Activated gamma-delta T cell treated with Interleukin-2 at 50 U/mL for 16 hours (primary cell): Measurements from ENCODE around the gene SGMS1.
"Not testable (repeated sequence)": the region's sequence is repeated elsewhere in the genome, so short reads cannot be mapped to it uniquely, and the experiment has no call there.

ENCODE experiments used
- DNase-seq: peaks from one replicate; pipeline ENCODE4 v3.0.0-alpha.2; 2020

SGMS1 gene

GRCh38 chr10:50623663-50624412, at the start of gene SGMS1:
SGMS1 (minus strand) TSS chr10:50623956; CDS start chr10:50344114, 279,842 bp downstream.
- DNase-seq: peak; percentile 77

- DNase-seq: peak; percentile 28
Observed at GRCh38 chr10:50672152-50672551, 48.4 kb upstream of the SGMS1 start.

- DNase-seq: not testable (repeated sequence)
Observed at GRCh38 chr10:50671645-50672044, 47.9 kb upstream of the SGMS1 start.

GRCh38 chr10:50669957-50670356, 46.2 kb upstream of the SGMS1 start:
- DNase-seq: not testable (repeated sequence)

- not testable (repeated sequence) for DNase-seq
Observed at GRCh38 chr10:50667353-50667752, 43.6 kb upstream of the SGMS1 start.

- not testable (repeated sequence) for DNase-seq
Observed at GRCh38 chr10:50662420-50662819, 38.7 kb upstream of the SGMS1 start.

GRCh38 chr10:50661563-50661962, 37.8 kb upstream of the SGMS1 start:
- not testable (repeated sequence) for DNase-seq

GRCh38 chr10:50659865-50660730, 36.3 kb upstream of the SGMS1 start:
- peak; percentile 56 for DNase-seq

GRCh38 chr10:50659016-50659864, 35.5 kb upstream of the SGMS1 start:
- DNase-seq: not testable (repeated sequence)

GRCh38 chr10:50658165-50658564, 34.4 kb upstream of the SGMS1 start:
- no peak for DNase-seq

GRCh38 chr10:50653758-50654157, 30.0 kb upstream of the SGMS1 start:
- DNase-seq: no peak

- DNase-seq: peak; percentile 19
Observed at GRCh38 chr10:50653142-50653541, 29.4 kb upstream of the SGMS1 start.

GRCh38 chr10:50651808-50652207, 28.1 kb upstream of the SGMS1 start:
- DNase-seq: no peak

GRCh38 chr10:50650481-50650880, 26.7 kb upstream of the SGMS1 start:
- no peak for DNase-seq

GRCh38 chr10:50648935-50649227, 25.1 kb upstream of the SGMS1 start:
- DNase-seq: no peak

GRCh38 chr10:50648089-50648934, 24.6 kb upstream of the SGMS1 start:
- no peak for DNase-seq

- DNase-seq: not testable (repeated sequence)
Observed at GRCh38 chr10:50647350-50647749, 23.6 kb upstream of the SGMS1 start.

- no peak for DNase-seq
Observed at GRCh38 chr10:50645236-50645635, 21.5 kb upstream of the SGMS1 start.

- no peak for DNase-seq
Observed at GRCh38 chr10:50641626-50642025, 17.9 kb upstream of the SGMS1 start.

GRCh38 chr10:50640238-50640637, 16.5 kb upstream of the SGMS1 start:
- no peak for DNase-seq

GRCh38 chr10:50636618-50637579, 13.1 kb upstream of the SGMS1 start:
- peak; percentile 22 for DNase-seq
